Breast epithelium (tissue), 4 donors: ENCODE results near the gene CYP3A7. TPM values are rescaled to one million over a fixed set of nuclear protein-coding genes. Genes with fewer than 3 reads are reported as not detected.
"Not testable (repeated sequence)": the region's sequence is repeated elsewhere in the genome, so short reads cannot be mapped to it uniquely, and the experiment has no call there.

Experiments
- DNase-seq, 2 donors: peaks; one replicate each; pipeline ENCODE4 v3.0.0-alpha.2; 2019; ENCODE audit warnings: low spot score in 2 of 2
- H3K27ac ChIP-seq, 2 donors: fragments of 200-600 bp; sonication (generic) in 1 of 2; one replicate each; pipeline ENCODE4 v1.5.1; 2016 to 2019; ENCODE audit warnings: mild to moderate bottlenecking in 1 of 2
- H3K27me3 ChIP-seq, 2 donors: fragments of 200-600 bp; sonication (generic) in 1 of 2; one replicate each; pipeline versions ENCODE4 v1.5.1 to v1.6.0; 2017 to 2019; ENCODE audit warnings: control low read depth in 1 of 2, mild to moderate bottlenecking in 1 of 2
- H3K36me3 ChIP-seq: fragments of 200-600 bp; one replicate; pipeline ENCODE4 v1.5.1; 2019
- H3K4me1 ChIP-seq, 2 donors: fragments of 200-600 bp; sonication (generic); one replicate each; pipeline ENCODE4 v1.5.1; 2016 to 2019; ENCODE audit warnings: control low read depth in 1 of 2
- H3K4me3 ChIP-seq, 3 donors: fragments of 200-600 bp; sonication (generic); 1 replicate in 2 of 3; 2 replicates in 1 of 3; pipeline ENCODE4 v1.5.1; 2016 to 2019; ENCODE audit warnings: mild to moderate bottlenecking in 3 of 3, moderate library complexity in 2 of 3
- H3K9me3 ChIP-seq, 2 donors: fragments of 200-600 bp; sonication (generic) in 1 of 2; one replicate each; pipeline ENCODE4 v1.5.1; 2016 to 2019; ENCODE audit warnings: control low read depth in 1 of 2
- CTCF ChIP-seq, 3 donors: fragments of 450-650 bp; IDR thresholded peaks; one replicate each; pipeline ENCODE4 v1.5.1; 2016 to 2017; ENCODE audit warnings: antibody characterized with exemption in 3 of 3, mild to moderate bottlenecking in 3 of 3, moderate library complexity in 3 of 3
- POLR2A ChIP-seq: fragments of 450-650 bp; IDR thresholded peaks from one replicate; pipeline ENCODE4 v1.6.1; 2016; ENCODE audit warnings: antibody characterized with exemption, mild to moderate bottlenecking, moderate library complexity
- POLR2AphosphoS5 ChIP-seq, 3 donors: sonication (generic); formaldehyde crosslinking; IDR thresholded peaks; one replicate each; pipeline ENCODE4 v1.6.1; 2017; ENCODE audit warnings: antibody characterized with exemption in 3 of 3
- intact Hi-C: fragments of 100-400 bp; cut with DNase I; formaldehyde crosslinking; loops from one replicate; pipeline ENCODE4 v1.15.1; 2023; ENCODE audit warnings: low total_unique reads
- total RNA-seq, 3 donors: library from RNA; depleted of rRNA; stranded (reverse); fragments of >200 nt; gene quantifications; one replicate each; pipeline ENCODE4 v1.1.0, GENCODE V29; 2016

CYP3A7 gene
- total RNA-seq, 3 donors from 2014 or later: 1.5 to 2.3 TPM; not detected in 1

- TF ChIP-seq POLR2A: no peak
- no peak for TF ChIP-seq POLR2AphosphoS5 (IDR thresholded peaks at IDR 0.05)
- no peak for TF ChIP-seq CTCF (IDR thresholded peaks at IDR 0.05)
- no peaks in the 10 kb centered on the region for H3K9me3 ChIP-seq
- intact Hi-C loops: loop anchor here (10.0 kb wide), 1 partner anchor 372 kb away; no protein-coding TSS in a partner anchor
Observed at GRCh38 chr7:99766484-99767099, 31.6 kb upstream of the CYP3A7 start.

GRCh38 chr7:99764478-99764877 lies 29.5 kb upstream of the CYP3A7 start:
- Histone ChIP-seq H3K9me3 (no peaks in the 10 kb centered on the region), H3K27me3 (no peaks in the 10 kb centered on the region), H3K36me3 (no peaks in the 10 kb centered on the region), H3K4me1 (no peaks in the 10 kb centered on the region), H3K27ac (no peak overlapping the region), H3K4me3 (no peak overlapping the region)
- no peak for DNase-seq
- intact Hi-C loops: loop anchor here (10.0 kb wide), 1 partner anchor 370 kb away; no protein-coding TSS in a partner anchor
- no peak for TF ChIP-seq CTCF (IDR thresholded peaks at IDR 0.05)
- TF ChIP-seq POLR2A: no peak
- TF ChIP-seq POLR2AphosphoS5 (IDR thresholded peaks at IDR 0.05): no peak

More at GRCh38 chr7:99766484-99767099, 31.6 kb upstream of the CYP3A7 start:
- no peak overlapping the region for H3K27ac ChIP-seq
- no peak overlapping the region for H3K4me3 ChIP-seq
- no peaks in the 10 kb centered on the region for H3K4me1 ChIP-seq
- DNase-seq: no peak
- no peaks in the 10 kb centered on the region for H3K27me3 ChIP-seq
- H3K36me3 ChIP-seq: no peaks in the 10 kb centered on the region

GRCh38 chr7:99762680-99763327 lies 27.8 kb upstream of the CYP3A7 start:
- peak in 1 of 2 donors; percentile 22 for DNase-seq
- H3K36me3 ChIP-seq: no peaks in the 10 kb centered on the region

DNA sequence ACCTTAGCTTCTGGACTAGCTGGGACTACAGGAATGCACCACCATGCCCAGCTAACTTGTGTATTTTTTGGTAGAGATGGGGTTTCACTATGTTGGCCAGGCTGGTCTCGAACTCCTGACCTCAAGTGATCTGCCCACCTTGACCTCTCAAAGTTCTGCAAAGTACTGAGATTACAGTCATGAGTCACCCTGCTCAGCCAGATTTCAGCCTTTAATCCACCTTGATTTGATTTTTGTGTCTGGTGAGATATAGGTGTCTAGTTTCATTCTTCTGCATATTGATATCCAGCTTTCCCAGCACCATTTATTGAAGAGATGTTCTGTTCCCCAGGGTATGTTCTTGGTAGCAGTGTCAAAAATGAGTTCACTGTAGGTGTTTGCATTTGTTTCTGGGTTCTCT lies 20.1 kb upstream of the CYP3A7 start:
- DNase-seq: no peak
- Histone ChIP-seq H3K27me3 (no peaks in the 10 kb centered on the region), H3K9me3 (no peaks in the 10 kb centered on the region), H3K4me3 (no peak overlapping the region), H3K4me1 (no peaks in the 10 kb centered on the region), H3K36me3 (no peaks in the 10 kb centered on the region), H3K27ac (no peak overlapping the region)
- intact Hi-C loops: no loop called here
- TF ChIP-seq CTCF (IDR thresholded peaks at IDR 0.05): no peak
- no peak for TF ChIP-seq POLR2A
- no peak for TF ChIP-seq POLR2AphosphoS5 (IDR thresholded peaks at IDR 0.05)

More at GRCh38 chr7:99762680-99763327, 27.8 kb upstream of the CYP3A7 start:
- intact Hi-C loops: loop anchor here (10.0 kb wide), 1 partner anchor 368 kb away; no protein-coding TSS in a partner anchor
- TF ChIP-seq POLR2AphosphoS5 (IDR thresholded peaks at IDR 0.05): no peak
- no peak for TF ChIP-seq CTCF (IDR thresholded peaks at IDR 0.05)
- no peak for TF ChIP-seq POLR2A
- peak overlapping the region in 1 of 2 donors; percentile 9 for H3K27ac ChIP-seq
- H3K4me1 ChIP-seq: no peaks in the 10 kb centered on the region
- H3K9me3 ChIP-seq: no peaks in the 10 kb centered on the region
- no peak overlapping the region for H3K4me3 ChIP-seq
- no peaks in the 10 kb centered on the region for H3K27me3 ChIP-seq

DNA sequence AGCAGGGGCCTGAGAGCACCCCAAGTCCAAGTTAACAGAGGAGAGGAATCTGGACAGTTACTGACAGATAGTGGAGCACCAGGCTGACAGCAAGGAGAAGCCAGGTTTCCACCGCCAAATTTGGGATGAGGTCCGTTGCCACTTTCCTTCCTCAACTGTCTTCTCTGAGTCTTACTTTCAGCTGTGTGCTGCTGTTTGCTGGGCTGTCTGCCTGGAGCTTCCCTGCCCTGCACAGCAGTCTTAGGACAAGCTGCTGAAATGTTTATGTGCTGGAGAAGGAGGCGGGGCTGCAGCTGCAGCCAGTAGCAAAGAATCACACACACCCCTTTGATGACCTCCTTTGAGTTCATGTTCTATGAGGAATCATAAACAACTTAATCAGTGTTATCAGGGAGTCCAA lies 17.4 kb upstream of the CYP3A7 start:
- intact Hi-C loops: loop anchor here (5.0 kb wide), 1 partner anchor 415 kb away; the partner anchor contains the start of gene GAL3ST4
- no peak for DNase-seq
- TF ChIP-seq POLR2AphosphoS5 (IDR thresholded peaks at IDR 0.05) (no peak), CTCF (IDR thresholded peaks at IDR 0.05) (no peak), POLR2A (no peak)

DNA sequence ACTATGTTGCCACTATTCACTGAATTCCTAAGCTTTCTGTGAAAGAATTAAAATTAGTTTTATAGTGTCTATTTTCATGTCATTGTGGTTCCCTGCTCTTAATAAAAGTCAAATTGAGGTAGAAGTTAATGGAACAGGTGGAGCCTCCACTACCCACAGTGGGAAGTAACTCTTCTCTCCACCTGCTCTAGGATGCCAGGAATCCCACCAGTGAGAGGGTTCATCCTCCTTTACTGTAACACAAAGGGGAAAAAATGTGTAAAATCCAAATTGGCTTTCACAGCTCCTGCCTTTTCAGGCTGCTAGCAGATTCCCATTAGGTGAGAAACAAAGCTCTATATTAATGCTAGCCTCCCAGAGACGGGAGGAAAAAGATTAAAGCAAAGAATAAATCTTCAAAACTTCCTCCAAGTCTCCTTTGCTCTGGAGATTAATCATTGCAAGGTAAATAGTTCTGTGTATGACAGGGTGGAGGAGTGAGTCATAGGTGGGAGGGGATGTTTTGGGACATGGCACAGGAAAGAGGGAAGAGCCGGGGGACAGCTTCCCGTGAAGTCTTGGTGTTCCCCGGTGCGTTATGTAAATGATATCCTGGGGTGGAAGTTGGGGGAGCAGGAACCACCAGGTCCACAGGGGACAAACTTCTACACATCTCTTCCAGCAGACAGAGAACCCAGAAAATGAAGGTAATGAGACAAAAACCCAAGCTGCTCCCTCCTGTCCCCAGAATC lies 16.5 kb upstream of the CYP3A7 start:
- H3K4me3 ChIP-seq, DNase-seq, H3K27me3 ChIP-seq, H3K9me3 ChIP-seq, H3K36me3 ChIP-seq, H3K4me1 ChIP-seq: not testable (repeated sequence)
- intact Hi-C loops: loop anchor here (5.0 kb wide), 1 partner anchor 416 kb away; the partner anchor contains the start of gene GAL3ST4
- H3K27ac ChIP-seq: peak overlapping the region; percentile 36 to 38

More for the DNA sequence above, 17.4 kb upstream of the CYP3A7 start:
- H3K27me3 ChIP-seq: no peaks in the 10 kb centered on the region
- no peaks in the 10 kb centered on the region for H3K4me1 ChIP-seq
- H3K27ac ChIP-seq: no peak overlapping the region
- H3K4me3 ChIP-seq: no peak overlapping the region
- H3K36me3 ChIP-seq: no peaks in the 10 kb centered on the region
- H3K9me3 ChIP-seq: no peaks in the 10 kb centered on the region
